HG03175 (cell line): ENCODE results near the gene METTL17.
"Not testable (repeated sequence)": the region's sequence is repeated elsewhere in the genome, so short reads cannot be mapped to it uniquely, and the experiment has no call there.

Experiments
- ATAC-seq: cut with Tn5 transposase; IDR thresholded peaks from one replicate; pipeline ENCODE4 v1.9.1; 2021; ENCODE audit warnings: mild to moderate bottlenecking, moderate library complexity; ENCODE audit not compliant: unreplicated experiment

Gene METTL17

DNA sequence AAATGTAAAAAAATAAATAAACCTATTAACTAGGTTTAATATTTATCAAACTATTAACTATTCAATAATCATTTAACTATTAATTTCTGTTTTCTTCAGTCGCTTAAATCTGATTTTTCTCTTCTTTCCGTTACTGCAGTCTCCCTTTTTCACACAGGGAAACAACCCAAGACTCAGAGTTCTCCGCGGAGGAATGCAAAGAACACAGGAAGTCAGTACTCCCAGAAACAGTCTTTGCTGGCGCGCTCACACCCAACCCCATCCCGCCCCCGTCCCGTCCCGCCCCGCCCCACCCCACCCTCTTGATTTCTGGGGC is 351 bp upstream of the METTL17 start:
- ATAC-seq: no peak

DNA sequence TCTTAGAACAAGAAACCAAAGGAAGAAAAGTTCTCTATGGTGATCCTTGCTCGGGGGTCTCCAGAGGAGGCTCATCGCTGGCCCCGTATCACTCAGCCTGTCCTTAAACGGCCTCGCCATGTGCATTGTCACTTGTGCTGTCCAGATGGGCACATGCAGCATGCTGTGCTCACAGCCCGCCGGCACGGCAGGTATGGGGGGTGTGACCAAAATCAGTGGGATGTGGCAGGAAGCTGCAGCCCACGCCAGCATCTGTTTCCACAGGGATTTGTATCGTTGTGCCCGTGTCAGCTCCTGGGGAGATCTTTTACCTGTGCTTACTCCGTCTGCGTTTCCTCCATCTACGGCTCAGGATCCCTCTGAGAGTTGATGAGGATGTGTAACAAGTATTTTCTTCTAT is 6.7 kb downstream of the METTL17 start:
- no peak for ATAC-seq

DNA sequence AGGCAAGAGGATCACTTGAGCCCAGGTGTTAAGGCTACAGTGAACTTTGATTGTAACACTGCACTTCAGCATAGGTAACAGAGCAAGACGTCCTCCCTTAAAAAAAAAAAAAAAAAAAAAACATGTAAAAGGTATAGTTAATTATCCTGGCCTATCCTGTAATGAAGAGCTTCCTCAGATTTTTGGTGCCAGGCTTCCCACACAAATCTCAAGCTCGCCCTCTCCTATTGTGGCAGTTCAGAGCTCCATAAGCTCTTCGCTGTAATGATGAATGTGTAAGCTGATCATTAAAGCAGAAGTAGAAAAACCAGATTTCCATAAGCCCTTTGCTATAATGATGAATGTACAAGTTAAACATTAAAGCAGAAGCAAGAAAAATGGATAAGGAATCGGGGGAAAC is 7.3 kb downstream of the METTL17 start:
- no peak for ATAC-seq

DNA sequence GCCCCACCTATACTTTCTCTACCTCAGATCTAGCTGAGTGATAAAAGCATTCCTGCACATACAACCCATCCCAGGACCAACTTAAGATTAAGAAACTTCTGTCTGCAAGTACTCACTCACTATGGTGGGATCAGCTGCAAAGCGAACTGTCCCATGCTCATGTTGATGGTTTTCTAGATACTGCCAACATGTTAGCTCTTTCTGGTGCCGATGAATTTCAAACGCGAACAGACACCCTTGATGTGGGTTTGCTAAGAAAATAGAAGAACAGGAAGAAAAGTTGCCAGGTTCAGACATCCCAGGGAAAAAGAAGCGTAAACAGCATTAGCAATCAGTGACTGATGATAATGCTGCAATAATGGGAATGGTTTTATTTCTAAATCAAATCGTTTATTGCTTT is 7.8 kb downstream of the METTL17 start:
- no peak for ATAC-seq

DNA sequence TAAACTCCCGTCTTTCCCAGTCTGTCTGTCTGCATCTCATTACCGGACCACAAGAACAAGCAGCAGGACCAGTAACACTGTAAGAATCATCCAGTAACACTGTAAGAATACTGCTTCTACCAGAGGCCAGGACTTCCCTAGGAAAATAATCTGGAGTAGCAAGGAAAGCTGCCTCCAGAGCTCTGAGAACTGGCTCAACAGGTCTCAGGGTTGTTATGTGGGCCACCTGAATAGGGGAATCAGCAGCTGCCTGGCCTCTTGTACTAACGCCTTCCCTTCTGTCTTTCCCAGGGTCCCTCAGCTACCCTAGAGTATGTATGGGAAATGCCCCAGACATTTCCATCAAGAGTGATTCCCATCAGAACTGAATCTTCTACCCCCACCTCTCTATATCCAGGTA is 8.4 kb downstream of the METTL17 start:
- ATAC-seq: no peak

DNA sequence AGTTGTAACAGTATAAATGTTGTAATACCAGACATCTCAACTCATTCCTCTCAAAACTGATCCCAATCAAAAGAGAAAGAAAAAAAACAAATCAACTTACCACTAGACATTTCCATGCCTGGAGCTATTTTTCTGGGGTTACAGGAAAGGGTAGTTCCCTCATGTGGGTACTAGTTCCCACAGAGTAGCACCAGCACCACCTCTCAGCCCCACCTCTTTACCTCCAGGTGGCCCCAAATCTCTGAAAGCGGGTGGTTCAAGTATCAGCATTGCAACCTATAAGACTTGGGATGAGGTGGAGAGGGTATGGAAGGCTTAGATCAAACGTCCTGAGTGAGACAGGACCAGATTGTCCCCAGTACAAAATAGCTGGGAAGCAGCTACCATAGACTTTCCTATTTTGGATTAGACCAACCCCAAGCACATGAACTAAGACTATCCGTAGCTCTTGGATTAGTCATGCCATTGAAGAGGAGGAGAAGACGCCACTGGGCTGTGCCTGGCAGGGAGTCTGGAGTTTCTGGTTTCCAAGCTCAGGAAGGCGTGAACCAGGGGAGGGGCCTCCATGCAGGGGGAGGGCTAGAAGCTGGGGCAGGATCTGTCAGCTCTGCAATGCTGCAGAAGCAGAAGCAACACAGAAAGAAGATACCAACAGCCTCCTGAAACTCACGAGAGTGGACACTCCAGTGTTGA is 9.0 kb downstream of the METTL17 start, which contains the start of gene SLC39A2:
SLC39A2 (plus strand) TSS at position 620 of the 693 bp plus-strand sequence. CDS start 154 bp downstream, outside the sequence.
- no peak for ATAC-seq

DNA sequence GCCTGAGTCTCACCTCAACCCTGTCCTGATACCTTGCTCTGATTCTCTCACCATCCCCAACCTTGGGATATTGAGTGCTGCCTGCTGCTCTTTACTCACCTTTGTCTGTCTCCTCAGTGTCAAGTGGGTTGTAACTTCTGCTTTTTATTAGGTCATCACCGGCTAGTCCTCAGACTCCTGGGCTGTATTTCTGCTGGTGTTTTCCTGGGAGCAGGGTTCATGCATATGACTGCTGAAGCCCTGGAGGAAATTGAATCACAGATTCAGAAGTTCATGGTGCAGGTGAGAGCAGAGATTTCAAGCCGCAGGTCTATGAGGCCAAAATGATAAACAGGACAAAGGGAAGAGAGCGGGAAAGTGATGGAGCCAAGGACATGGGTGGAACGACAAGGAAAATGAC is 9.8 kb downstream of the METTL17 start:
- ATAC-seq: no peak

DNA sequence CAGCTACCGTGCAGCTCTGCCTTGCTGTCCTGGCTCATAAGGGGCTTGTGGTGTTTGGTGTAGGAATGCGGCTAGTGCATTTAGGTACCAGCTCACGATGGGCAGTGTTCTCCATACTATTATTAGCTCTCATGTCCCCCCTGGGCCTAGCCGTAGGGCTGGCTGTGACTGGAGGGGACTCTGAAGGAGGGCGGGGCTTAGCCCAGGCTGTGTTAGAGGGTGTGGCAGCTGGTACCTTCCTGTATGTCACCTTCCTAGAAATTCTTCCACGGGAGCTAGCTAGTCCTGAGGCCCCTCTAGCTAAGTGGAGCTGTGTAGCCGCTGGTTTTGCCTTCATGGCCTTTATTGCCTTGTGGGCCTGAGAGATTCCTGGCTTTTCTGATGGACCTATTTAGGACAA is 11.4 kb downstream of the METTL17 start:
- ATAC-seq: no peak

DNA sequence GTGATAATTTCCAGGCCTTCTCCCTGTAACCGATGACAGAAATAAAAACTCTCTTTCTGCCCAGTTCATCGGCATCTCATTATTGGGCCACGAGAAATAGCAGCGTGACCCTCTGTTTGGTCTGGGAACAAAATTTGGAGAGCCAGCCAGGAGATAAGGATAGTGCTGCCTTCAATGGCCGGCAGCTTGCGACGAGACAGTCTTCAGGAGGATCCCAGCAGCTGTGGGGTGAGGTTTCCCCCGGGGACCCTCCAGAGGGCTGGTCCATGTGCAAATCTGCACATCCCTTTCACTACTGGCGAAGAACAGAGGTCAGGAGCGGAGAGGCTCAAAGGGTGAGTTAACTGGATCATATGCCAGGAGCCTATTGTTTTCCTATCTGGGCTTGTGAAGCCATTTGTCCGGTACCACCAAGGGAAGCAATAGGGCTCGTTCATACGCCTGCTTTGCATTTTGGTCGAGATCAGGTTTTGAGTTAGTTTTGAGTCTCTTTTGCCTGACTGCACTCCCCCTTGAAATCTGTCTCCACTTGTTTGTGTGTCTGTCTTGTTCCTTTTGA is 14.1 kb downstream of the METTL17 start:
- no peak for ATAC-seq

DNA sequence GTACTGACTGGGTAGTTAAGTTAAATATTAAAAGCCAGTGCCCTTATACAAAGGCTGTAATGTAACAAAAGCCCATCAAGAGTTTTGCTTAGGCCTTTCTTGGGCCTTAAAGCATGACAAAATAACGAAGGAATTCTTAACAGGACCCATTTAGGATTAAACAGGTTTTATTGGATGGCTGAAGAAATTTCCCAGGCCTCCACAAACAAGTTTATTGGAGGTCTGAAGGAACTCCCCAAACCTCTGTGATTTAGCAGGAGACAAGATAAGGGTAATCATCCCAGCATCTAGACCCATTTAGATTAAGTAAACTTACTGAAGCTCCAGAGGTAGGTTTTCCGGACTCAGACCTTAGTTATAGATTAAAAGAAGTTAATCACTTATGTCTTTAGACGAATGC is 19.9 kb downstream of the METTL17 start:
- not testable (repeated sequence) for ATAC-seq

DNA sequence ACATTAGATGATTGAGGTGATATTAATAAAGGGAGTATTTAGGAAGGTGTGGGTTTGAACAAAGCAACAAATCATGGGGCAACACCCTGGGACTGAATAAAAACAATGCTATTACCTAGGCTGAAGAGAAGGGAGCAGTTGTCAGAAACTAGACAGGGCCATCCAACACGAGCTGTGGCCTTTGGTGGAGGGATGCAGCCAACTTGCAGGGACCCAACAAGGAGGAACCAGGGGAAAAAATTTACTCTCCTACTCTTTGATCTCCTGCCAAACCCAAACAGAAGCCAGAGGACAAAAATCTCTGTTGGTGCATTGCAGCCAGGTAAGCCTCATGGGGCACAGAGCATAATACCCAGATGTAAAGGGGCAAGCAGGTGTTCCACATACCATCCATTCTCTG is 21.4 kb downstream of the METTL17 start:
- ATAC-seq: no peak

DNA sequence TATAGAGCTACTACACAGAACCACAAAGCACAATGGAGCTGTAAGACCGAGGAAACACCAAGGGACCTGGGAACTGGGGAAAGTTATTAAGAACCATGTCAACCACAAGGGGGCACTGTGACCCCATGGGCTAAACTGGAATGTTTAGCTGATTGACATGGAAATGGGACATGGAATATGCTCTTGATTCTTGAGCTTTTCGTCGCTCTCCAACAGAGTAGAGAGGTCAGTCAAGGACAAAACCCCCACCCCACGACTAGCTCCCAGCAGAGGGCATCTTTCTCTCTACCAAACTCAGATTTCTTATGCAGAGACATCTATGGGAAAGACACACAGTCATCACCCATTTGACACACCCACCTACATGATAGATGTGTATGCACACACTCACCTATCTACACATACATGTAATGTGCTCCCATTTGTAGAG is 25.0 kb downstream of the METTL17 start:
- ATAC-seq: peak; percentile 62

DNA sequence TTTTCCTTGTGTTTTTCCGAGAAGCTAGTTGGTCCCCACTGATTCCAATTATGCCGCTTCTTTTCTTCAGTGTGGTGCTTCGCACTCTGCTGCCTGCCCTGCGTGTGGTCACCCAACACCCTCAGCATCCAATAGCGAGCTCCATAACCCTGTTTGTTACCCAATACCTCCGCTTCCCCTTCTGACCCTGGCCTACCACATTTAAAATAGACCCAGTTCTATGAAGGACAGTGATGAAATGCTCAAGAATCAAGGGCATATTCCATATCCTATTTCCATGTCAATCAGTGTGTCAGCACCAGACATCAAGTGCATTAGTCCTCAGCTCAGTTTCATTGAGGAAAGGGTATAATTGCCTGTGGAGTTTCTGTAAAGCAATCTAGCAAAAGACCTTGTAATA is 25.5 kb downstream of the METTL17 start:
- no peak for ATAC-seq

DNA sequence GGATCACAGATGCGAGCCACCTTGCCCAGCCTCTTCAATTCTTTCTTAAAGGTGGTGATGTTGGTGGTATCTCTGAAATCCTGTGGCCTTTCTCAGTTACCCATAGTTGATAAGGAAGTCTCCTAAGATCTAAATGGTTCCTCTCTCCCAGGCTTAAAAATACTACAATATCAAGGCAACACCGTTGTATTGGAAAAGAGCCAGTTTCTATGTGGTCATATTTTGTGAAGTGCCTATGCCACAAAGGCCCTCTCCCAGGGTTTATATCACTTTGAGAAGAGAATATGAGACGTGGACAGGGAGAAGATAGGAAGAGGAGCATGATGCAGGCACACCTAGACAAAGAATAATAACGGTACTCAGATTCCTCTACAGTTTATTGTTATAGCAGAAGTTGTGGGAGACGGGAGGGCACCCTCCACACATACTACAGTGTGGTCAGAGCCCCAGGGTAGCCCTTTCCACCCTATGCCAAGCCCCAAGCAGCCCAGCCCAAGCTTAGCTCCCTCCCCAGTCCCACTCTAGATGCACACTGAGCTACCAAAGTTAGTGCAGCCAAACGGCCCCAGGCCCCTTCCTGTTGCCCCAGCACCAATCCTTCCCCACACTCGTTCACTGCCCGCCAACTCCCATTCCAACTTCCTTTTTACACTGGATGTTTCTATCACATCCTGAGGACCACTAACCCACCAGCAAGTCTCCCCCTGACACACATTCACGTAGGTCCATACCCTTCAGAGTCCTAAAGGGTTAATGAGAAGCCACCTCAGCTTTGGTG is 26.8 kb downstream of the METTL17 start:
- no peak for ATAC-seq

DNA sequence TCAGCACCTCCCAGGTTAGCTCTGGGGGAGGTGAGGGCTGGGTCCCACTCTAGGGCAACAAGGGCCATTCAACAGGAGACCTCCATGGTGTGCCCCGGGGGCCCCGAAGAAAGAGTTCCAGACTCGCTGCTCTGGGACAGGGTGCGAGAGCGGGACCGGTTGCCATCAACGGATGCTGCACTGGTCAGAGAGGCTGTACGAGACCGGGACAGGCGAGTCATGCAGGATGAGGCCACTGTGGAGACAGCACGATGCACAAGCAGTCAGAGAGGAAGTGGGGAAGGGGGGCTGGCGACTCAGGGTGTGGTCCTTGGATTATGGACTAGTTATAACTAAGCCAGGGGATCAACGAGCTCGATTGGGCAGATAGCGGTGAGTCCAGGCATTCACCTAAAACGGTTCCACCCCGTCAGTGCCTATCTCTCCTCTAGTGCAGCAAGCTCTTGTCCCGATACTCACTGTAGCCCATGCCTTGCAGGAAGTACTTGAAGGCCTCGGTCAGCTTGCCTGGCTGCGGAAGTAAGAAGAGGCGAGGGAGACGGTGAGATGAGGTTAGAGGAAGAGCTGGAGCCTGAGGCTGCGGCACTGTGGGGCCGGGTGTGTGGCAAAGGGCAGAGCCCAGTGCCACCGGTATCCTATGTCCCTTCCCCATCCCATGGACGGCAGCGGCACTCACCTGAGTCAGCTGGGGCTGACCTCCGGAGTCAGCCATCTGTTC is 27.9 kb downstream of the METTL17 start:
- ATAC-seq: no peak

DNA sequence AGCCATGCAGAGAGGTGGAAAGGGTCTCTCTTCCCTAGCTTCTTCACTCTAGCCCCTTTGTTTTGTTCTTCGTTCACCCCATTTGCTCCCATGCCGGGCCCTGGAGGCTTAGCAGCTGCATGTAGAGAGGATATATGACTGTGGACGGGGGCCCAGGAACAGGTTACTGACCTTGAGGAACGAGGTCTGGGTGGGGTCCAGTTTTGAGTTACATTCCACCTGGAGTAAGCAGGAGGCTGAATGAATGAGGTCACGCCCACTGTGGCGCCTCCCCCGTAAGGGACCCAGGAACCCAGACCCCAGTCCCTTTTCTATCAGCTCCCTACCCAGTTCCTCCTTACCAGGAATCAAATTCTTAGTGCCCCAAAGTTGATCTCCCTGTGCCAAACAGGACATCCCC is 28.5 kb downstream of the METTL17 start:
- no peak for ATAC-seq

DNA sequence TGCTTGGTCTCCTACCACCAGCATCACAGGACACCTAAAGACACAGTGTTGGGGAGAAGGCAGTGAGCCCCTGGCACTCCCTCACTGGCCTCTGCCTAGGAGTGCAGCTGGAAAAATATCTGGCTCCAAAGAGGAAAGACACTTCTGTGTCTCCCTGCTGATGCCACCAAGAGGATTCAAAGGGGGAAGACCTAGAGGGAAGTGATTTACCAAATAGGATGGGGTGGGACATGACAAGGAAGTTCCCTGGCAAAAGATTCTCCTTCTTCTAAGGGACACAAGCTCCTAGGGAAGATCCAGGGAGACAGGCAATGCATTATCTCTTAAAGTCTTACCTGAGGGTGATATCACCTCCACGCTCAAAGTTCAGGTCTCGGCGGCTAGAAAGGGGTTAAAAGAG is 29.0 kb downstream of the METTL17 start:
- ATAC-seq: no peak

DNA sequence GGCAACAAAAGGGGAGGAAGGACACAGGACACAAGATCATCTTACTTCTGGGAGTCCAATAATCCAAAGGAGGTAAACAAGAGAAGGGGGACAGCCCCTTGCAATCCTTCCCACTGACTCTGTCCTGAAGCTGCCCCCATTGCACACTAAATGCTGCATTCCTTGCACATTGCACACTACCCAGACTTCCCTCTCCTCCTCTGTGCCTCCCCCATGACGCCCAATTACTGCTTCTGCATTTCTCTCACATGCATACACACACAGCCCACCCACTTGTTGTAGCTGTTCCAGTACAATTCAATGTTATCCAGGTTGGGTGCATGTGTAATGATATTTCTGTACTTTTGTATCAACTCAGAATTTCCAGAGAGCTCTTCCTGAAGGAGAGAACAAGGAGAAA is 29.6 kb downstream of the METTL17 start:
- ATAC-seq: no peak

DNA sequence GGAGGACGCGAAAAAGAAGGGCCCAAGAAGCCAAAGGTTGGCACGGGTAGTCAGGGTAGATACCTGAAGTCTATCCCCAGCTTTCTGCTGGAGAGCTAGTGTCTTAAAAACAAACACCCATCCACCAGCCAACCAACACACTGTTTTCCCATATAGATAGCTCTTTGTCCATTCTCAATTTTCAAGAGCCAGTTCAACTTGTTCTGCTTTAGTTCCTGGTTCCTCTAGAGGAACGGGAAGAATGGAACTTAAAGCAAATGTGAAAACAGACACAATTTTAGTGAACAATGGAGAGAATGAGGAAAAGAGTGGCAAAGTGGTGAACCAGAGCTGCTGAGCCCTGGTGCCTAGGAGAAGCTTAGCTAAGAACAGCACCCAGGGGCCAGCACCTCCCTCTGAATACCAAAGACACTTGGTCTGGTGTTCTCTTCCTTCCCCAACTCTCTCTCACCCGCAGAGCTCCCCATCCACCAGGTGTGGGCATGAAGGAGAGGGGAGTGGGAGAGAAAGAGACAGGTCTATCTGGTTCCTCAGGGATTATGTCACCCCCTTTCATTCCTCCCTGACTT is 31.3 kb downstream of the METTL17 start:
- ATAC-seq: no peak

DNA sequence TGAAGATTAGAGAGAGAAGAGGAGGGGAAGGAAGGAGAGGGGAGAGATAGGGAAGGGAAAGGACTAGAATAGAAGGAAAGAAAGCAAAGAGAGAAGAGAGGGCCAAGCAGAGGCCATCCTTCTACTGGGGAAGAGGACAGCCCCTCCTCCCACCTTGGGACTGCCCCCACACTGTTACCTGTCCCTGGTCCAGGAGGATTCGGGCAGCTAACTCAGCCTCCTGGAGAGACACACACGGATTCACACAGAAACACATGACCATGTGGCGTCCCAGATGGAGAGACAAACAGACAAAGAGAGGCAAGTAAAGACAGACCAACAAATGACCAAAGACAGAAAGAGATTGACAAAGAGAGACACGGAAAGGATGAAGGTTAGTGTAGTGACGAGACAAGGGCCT is 32.9 kb downstream of the METTL17 start:
- no peak for ATAC-seq

DNA sequence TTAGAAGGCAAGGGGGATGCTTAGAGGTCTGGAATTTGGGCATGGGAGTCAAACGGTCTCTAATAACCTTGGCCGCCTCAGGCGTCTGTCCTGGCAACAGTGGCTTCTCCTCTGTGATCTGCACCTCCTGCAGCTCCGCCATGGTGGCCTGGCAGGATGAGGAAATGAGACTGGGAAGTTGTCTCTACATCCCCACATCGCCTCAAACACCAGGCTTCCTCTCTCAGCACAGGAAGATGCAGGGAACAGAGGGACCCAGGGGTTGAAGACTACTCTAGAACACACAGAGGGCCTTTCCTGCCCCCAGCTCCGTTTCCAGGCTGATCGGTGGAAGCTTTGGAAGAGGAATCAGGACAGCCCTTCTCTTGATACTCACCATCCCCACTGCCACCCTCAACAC is 33.4 kb downstream of the METTL17 start:
- ATAC-seq: no peak
